Activated T-cell treated with anti-CD3 and anti-CD28 coated beads, Interleukin-2, amount 50 U/mL, for 4 hours (primary cell): Measurements from ENCODE around the gene MRPL38. TPM values are rescaled to one million over a fixed set of nuclear protein-coding genes. Genes with fewer than 3 reads are reported as not detected.

Source experiments
- ATAC-seq, 2 donors: fragments of 200-7000 bp; cut with Tn5 transposase; one replicate each; pipeline ENCODE4 v1.10.0; 2021
- DNase-seq: peaks from one replicate; pipeline ENCODE4 v3.0.0-alpha.2; 2020
- H3K27me3 Mint-ChIP-seq: one replicate; pipeline ENCODE4 v1.8.0; 2021; ENCODE audit warnings: low read depth, mixed read lengths
- H3K36me3 Mint-ChIP-seq: one replicate; pipeline ENCODE4 v1.8.0; 2022; ENCODE audit warnings: mixed read lengths; ENCODE audit not compliant: insufficient read depth
- H3K4me1 Mint-ChIP-seq: one replicate; pipeline ENCODE4 v1.8.0; 2021; ENCODE audit warnings: low read depth, mixed read lengths
- H3K4me3 Mint-ChIP-seq: one replicate; pipeline ENCODE4 v1.8.0; 2021; ENCODE audit warnings: mild to moderate bottlenecking, moderate library complexity, mixed read lengths
- H3K9me3 Mint-ChIP-seq: one replicate; pipeline ENCODE4 v1.8.0; 2021; ENCODE audit warnings: mixed read lengths
- total RNA-seq, 3 donors: library from RNA; stranded (reverse); gene quantifications; one replicate each; pipeline ENCODE4 v1.2.1, GENCODE V29; 2021

MRPL38 gene
- total RNA-seq, 3 donors from 2014 or later, result 203 to 227 (median 218) TPM

DNA sequence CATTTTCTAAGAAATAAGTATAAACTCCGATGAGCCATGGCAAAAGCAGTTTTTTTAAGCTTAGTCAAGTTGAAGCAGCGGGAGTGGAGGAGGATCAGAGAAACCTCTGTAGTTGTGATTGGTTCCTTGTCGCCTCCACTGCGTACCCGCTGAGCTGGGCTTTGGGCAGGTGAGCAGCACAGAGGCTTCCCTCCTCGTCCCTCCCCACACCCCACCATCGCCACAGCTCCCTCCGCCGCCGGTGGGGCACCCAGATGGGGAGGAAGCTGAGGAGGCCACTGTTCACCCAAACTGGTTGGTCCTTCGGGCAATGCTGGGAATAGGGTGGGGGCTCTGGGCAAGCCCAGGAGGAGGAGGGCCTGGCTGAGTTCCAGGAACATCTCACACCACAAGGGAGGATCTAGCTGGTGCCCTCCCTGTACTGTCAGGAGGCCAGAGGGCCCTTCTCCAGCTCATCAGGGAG lies 5.2 kb upstream of the MRPL38 start:
- ATAC-seq (no peak), DNase-seq (no peak)
- H3K4me3 Mint-ChIP-seq, result no peak overlapping the region
- H3K9me3 Mint-ChIP-seq, result no peaks in the 10 kb centered on the region
- no peaks in the 10 kb centered on the region for H3K27me3 Mint-ChIP-seq
- H3K4me1 Mint-ChIP-seq, result peaks cover 6% of the 10 kb centered on the region
- H3K36me3 Mint-ChIP-seq, result peaks cover 2% of the 10 kb centered on the region

DNA sequence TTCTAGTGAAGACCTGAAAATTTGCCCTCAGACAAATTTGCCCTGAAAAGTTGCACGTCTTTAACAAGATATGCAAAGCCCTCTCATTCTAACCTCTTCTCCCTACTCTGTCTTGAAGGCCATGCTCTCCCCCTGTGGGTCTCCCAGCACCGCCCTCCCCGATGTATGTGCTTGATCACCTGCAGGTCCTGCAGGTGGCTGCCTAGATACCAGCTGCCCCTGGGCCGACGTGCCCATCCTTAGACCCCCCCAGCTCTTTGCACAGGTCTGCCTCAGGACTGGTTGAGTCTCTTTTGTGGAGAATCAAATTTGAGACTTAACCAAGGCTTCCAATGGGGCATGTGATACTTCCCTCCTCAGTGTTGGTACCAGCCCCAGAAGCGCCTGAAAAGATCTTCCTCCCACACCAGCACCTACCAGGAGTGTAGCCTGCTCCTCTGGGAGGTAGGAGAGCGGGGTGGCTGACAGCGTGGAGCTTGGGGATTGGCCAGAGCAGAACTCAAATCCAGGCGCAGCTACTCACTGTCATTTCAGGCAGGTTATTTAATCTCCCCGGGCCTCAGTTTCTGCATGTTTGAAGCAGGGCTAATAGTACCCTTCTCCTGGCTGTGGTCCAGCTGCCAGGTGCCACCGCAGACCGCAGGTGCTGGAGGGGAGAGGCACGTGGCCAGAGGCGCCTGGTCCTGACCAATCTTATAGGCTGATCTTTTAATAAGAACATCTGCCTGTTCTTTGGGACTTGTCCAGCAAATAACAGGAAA lies 4.5 kb upstream of the MRPL38 start:
- Mint-ChIP-seq H3K36me3 (peaks cover under 1% of the 10 kb centered on the region), H3K4me3 (no peak overlapping the region), H3K9me3 (no peaks in the 10 kb centered on the region), H3K27me3 (no peaks in the 10 kb centered on the region), H3K4me1 (peaks cover 6% of the 10 kb centered on the region)
- no peak for DNase-seq
- ATAC-seq, result no peak

DNA sequence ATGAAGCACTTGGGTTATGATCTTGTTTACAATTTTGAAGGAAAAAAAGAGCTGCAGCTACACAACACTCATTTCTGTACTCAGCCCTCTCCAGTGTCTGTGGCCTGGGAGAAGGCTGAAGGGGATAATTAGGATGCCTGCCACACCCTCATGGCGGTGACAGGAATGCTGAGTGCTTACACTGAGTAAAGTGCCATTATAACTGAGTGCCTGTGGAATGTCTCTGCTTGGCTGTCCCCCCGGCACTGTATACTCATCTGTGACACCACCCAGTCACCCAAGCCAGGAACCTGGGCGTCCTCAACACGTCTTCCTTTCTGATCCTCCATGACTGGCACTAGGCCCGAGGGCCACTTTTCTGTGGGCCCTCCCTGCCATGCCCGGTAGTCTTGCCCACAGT lies 3.5 kb upstream of the MRPL38 start:
- Mint-ChIP-seq H3K27me3 (no peaks in the 10 kb centered on the region), H3K36me3 (peaks cover 2% of the 10 kb centered on the region), H3K9me3 (no peaks in the 10 kb centered on the region), H3K4me1 (peaks cover 10% of the 10 kb centered on the region), H3K4me3 (no peak overlapping the region)
- no peak for DNase-seq
- no peak for ATAC-seq

DNA sequence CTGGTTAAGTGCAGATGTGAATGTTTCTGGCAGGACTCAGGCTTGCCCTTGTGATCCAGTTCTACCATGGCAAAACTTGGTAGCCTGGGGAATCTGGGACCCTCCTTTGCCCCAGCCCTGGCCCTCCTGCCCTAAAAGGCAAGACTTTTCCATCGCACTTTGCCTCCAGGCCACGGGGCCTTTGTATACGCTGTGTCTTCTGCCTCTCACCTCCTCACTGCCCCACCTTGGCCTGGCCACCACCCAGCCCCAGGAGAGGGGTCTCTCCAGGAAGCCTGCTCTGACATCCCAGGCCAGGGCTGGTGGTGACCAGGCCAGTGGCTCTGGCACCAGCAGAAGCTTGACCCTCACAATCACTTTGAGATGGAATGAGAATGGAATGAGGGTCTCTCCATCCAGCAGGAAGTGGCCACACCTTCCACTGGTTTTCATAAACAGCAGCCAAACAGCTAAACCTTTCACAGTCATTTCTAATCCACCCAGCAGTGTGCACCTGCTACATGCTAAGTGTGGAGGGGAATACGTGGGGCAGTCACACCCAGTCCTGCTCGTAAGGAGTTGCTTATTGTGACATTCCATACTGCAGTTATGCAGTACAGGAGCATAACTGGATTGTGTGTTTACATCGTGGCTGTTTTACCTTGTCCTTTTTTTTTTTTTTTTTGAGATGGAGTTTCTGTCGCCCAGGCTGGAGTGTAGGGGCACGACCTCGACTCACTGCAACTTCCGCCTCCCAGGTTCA lies 1.6 kb upstream of the MRPL38 start:
- DNase-seq, result no peak
- no peaks in the 10 kb centered on the region for H3K27me3 Mint-ChIP-seq
- peaks cover 10% of the 10 kb centered on the region for H3K4me1 Mint-ChIP-seq
- H3K4me3 Mint-ChIP-seq, result peak overlapping the region; percentile 48
- ATAC-seq, result no peak
- H3K36me3 Mint-ChIP-seq, result peaks cover 5% of the 10 kb centered on the region
- no peaks in the 10 kb centered on the region for H3K9me3 Mint-ChIP-seq

GRCh38 chr17:75902406-75902805 lies 2.3 kb downstream of the MRPL38 start:
- H3K4me3 Mint-ChIP-seq, result no peak overlapping the region
- DNase-seq (no peak), ATAC-seq (no peak)
- peaks cover 17% of the 10 kb centered on the region for H3K36me3 Mint-ChIP-seq
- no peaks in the 10 kb centered on the region for H3K9me3 Mint-ChIP-seq
- peaks cover 11% of the 10 kb centered on the region for H3K4me1 Mint-ChIP-seq
- H3K27me3 Mint-ChIP-seq, result no peaks in the 10 kb centered on the region

- ATAC-seq (no peak), DNase-seq (no peak)
- Mint-ChIP-seq H3K4me3 (no peak overlapping the region), H3K27me3 (no peaks in the 10 kb centered on the region), H3K4me1 (peaks cover 14% of the 10 kb centered on the region), H3K9me3 (no peaks in the 10 kb centered on the region), H3K36me3 (peaks cover 18% of the 10 kb centered on the region)
Measured at GRCh38 chr17:75901727-75902126, 3.0 kb downstream of the MRPL38 start.

DNA sequence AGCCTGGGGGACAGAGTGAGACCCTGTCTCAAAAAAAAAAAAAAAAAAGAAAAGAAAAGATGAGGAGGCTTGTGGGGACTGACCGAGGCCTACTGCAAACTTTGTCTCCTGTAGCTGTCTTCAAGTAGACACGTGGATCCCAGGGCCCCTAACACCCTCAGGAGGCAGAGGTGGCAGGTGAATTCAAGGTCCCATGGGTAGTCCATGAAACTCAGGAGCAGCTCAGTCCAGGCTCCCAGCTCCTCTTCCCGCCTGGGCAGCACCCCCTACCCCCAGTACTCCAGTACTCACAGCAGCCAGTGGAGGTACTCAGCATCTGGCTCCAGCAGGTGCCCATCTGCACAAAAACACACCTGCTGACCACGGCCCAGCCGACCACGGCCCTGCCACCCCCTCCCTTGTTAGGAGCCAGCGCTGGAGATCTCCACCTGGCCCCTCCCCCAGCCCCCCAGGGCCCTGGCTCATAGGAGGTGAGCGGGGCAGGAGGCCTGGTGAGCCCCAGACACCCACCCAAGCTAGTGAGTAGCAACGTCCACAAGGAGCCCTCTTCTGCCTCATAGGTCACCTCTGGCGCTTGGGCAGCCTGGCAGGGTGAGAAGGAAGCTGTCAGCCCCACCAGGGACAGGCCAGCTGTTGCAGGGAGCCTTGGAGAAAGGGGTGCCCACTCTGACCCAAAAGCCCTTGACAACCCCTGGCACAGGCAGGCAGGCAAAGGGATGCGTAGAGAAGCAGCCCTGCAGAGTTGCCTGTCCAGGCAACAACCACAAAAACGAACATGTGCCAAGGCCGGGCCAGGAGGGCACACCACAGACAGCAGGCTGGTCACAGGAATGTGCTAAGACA lies 3.8 kb downstream of the MRPL38 start:
- no peaks in the 10 kb centered on the region for H3K9me3 Mint-ChIP-seq
- peaks cover 10% of the 10 kb centered on the region for H3K4me1 Mint-ChIP-seq
- no peak for DNase-seq
- no peak overlapping the region for H3K4me3 Mint-ChIP-seq
- H3K27me3 Mint-ChIP-seq, result no peaks in the 10 kb centered on the region
- no peak for ATAC-seq
- peaks cover 18% of the 10 kb centered on the region for H3K36me3 Mint-ChIP-seq

GRCh38 chr17:75899767-75900468 lies 4.8 kb downstream of the MRPL38 start:
- Mint-ChIP-seq H3K36me3 (peaks cover 18% of the 10 kb centered on the region), H3K4me1 (peaks cover 20% of the 10 kb centered on the region), H3K4me3 (no peak overlapping the region), H3K9me3 (no peaks in the 10 kb centered on the region), H3K27me3 (no peaks in the 10 kb centered on the region)
- DNase-seq, result no peak
- no peak for ATAC-seq

DNA sequence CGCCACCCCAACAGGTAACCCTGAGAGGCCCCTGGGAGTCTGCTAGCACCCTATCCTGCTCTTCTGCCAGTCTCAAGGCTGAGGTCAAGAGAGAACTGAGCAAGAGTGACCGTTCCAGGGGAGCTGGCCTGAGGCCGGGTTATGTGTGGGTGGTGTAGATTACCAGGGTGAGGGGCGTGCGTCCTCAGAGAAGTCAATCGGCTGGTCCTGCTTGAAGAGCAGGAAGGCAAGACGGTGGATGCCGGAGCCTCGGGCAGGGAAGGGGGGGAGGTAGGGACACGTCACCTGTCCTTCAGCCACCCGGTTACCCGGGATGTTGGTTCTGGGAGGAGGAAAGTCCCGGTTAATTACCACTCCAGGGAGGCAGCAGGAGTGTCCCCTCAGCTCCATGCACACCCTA lies 5.3 kb downstream of the MRPL38 start:
- Mint-ChIP-seq H3K27me3 (no peaks in the 10 kb centered on the region), H3K36me3 (peaks cover 18% of the 10 kb centered on the region), H3K9me3 (no peaks in the 10 kb centered on the region), H3K4me3 (no peak overlapping the region), H3K4me1 (peaks cover 21% of the 10 kb centered on the region)
- ATAC-seq, result no peak
- DNase-seq, result no peak

- H3K9me3 Mint-ChIP-seq, result no peaks in the 10 kb centered on the region
- peaks cover 18% of the 10 kb centered on the region for H3K36me3 Mint-ChIP-seq
- DNase-seq (no peak), ATAC-seq (no peak)
- no peaks in the 10 kb centered on the region for H3K27me3 Mint-ChIP-seq
- peaks cover 24% of the 10 kb centered on the region for H3K4me1 Mint-ChIP-seq
- H3K4me3 Mint-ChIP-seq, result no peak overlapping the region
Measured at GRCh38 chr17:75898791-75899190, 5.9 kb downstream of the MRPL38 start.

- peaks cover 25% of the 10 kb centered on the region for H3K4me1 Mint-ChIP-seq
- no peaks in the 10 kb centered on the region for H3K27me3 Mint-ChIP-seq
- ATAC-seq (no peak), DNase-seq (no peak)
- H3K9me3 Mint-ChIP-seq, result no peaks in the 10 kb centered on the region
- peak overlapping the region; percentile 71 for H3K4me3 Mint-ChIP-seq
- H3K36me3 Mint-ChIP-seq, result peaks cover 16% of the 10 kb centered on the region
Measured at GRCh38 chr17:75898065-75898464, 6.6 kb downstream of the MRPL38 start.

GRCh38 chr17:75897160-75898019 lies 7.3 kb downstream of the MRPL38 start:
- ATAC-seq (no peak), DNase-seq (no peak)
- no peaks in the 10 kb centered on the region for H3K9me3 Mint-ChIP-seq
- no peaks in the 10 kb centered on the region for H3K27me3 Mint-ChIP-seq
- H3K4me1 Mint-ChIP-seq, result peaks cover 25% of the 10 kb centered on the region
- peak overlapping the region; percentile 71 for H3K4me3 Mint-ChIP-seq
- peaks cover 16% of the 10 kb centered on the region for H3K36me3 Mint-ChIP-seq
